Kidney glomerular epithelial cell (primary cell): Measurements from ENCODE around the gene SCNN1A.
A peak's percentile ranks its signal among the peaks of the same experiment; 100 is the strongest.

Source experiments
- DNase-seq: peaks from one replicate; lab custom pipeline; 2025; lab: John Stamatoyannopoulos, UW

Gene SCNN1A

GRCh38 chr12:6368906-6369525, 6.3 kb downstream of the SCNN1A start:
- DNase-seq = no peak

GRCh38 chr12:6367969-6368892, 7.1 kb downstream of the SCNN1A start:
- DNase-seq = no peak

- no peak for DNase-seq
Observed at GRCh38 chr12:6367065-6367968, 8.0 kb downstream of the SCNN1A start.

GRCh38 chr12:6364044-6364374, 11.4 kb downstream of the SCNN1A start:
- DNase-seq = no peak

- no peak for DNase-seq
Observed at GRCh38 chr12:6363330-6364043, 11.9 kb downstream of the SCNN1A start.

GRCh38 chr12:6363010-6363329, 12.4 kb downstream of the SCNN1A start:
- no peak for DNase-seq

- DNase-seq = no peak
Observed at GRCh38 chr12:6362403-6362802, 13.0 kb downstream of the SCNN1A start.

GRCh38 chr12:6361834-6362233, 13.5 kb downstream of the SCNN1A start:
- peak; percentile 72 for DNase-seq

GRCh38 chr12:6360578-6361490, 14.5 kb downstream of the SCNN1A start:
- DNase-seq = no peak

- no peak for DNase-seq
Observed at GRCh38 chr12:6360080-6360571, 15.2 kb downstream of the SCNN1A start.

- DNase-seq = no peak
Observed at GRCh38 chr12:6358881-6359280, 16.5 kb downstream of the SCNN1A start.

- DNase-seq = no peak
Observed at GRCh38 chr12:6356374-6356820, 19.0 kb downstream of the SCNN1A start.

GRCh38 chr12:6355491-6356373, 19.6 kb downstream of the SCNN1A start:
- DNase-seq = no peak

- DNase-seq = no peak
Observed at GRCh38 chr12:6354495-6355393, 20.6 kb downstream of the SCNN1A start.

GRCh38 chr12:6352193-6353173, 22.9 kb downstream of the SCNN1A start:
- no peak for DNase-seq

- DNase-seq = no peak
Observed at GRCh38 chr12:6351622-6352021, 23.7 kb downstream of the SCNN1A start.
